HG03139 (cell line): ENCODE data around the gene TIAL1.
"Not testable (repeated sequence)": the region's sequence is repeated elsewhere in the genome, so short reads cannot be mapped to it uniquely, and the experiment has no call there.

ENCODE experiments used
- ATAC-seq: cut with Tn5 transposase; IDR thresholded peaks from one replicate; pipeline ENCODE4 v1.9.1; 2021; ENCODE audit not compliant: unreplicated experiment

Gene TIAL1, protein sequence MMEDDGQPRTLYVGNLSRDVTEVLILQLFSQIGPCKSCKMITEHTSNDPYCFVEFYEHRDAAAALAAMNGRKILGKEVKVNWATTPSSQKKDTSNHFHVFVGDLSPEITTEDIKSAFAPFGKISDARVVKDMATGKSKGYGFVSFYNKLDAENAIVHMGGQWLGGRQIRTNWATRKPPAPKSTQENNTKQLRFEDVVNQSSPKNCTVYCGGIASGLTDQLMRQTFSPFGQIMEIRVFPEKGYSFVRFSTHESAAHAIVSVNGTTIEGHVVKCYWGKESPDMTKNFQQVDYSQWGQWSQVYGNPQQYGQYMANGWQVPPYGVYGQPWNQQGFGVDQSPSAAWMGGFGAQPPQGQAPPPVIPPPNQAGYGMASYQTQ

DNA sequence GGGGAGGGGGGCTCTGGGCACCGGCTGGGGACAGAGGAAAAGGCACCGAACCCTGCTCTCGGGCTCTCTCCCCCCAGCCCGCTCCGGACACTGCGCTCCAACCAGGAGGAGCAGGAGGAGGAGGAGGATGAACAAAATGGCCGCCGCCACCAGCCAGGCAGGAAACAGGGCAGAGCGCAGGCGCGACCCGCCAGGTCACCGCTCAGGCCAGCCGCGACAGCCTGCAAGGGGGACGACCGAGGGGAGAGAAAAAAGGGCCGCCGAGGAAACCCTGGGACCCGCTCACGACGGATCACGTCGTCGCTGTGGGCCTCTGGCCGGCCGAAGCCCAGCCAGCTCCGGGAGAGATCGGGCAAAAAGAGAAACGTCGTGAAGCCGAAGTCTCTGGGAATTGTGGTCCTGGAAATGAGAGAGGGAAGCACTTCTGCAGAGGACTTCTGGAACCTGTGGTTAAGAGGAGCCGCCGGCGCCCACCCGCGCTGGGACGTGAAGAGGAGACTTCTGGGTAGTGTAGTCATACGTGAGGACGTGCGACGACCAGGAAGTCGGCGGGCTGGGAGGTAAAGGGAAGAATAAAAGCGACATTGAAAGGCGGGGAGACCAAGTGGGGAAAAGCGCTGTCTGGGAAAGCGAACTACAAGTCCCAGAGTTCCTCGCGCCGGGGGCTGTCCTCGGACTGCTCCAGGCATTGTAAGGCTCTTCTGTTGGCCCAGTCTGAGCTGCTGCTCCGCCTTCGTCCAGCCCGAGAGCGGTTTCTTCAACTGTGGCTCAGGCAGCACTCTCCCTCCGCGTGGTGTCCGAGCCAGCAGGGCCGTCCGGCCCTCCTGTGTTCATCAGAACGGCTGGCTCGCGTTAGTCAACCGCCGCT lies at the start of gene TIAL1:
Gene TIAL1 (minus strand): TSS at position 428 of the 868 bp plus-strand sequence. CDS start 499 bp downstream, outside the sequence.
- ATAC-seq, result peak; percentile 83

DNA sequence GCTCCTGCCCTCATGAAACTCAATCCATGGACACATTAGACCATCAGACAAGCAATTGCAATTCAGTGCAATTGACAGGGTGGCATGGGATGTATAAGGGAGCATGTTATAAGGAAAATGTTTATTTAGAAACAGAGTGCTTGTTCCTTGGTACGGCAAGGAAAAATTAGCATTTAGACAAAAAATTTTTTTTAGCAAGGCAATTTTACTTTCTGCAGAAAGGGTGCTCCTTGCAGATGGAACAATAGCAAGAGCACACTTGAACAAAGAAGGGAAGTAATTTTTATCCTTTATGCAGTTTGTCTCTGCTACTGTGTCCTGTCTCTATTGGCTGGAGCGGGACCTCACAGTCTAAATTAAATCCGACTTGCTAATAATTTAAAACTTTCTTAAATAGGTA lies 48.2 kb upstream of the TIAL1 start:
- ATAC-seq, result no peak

DNA sequence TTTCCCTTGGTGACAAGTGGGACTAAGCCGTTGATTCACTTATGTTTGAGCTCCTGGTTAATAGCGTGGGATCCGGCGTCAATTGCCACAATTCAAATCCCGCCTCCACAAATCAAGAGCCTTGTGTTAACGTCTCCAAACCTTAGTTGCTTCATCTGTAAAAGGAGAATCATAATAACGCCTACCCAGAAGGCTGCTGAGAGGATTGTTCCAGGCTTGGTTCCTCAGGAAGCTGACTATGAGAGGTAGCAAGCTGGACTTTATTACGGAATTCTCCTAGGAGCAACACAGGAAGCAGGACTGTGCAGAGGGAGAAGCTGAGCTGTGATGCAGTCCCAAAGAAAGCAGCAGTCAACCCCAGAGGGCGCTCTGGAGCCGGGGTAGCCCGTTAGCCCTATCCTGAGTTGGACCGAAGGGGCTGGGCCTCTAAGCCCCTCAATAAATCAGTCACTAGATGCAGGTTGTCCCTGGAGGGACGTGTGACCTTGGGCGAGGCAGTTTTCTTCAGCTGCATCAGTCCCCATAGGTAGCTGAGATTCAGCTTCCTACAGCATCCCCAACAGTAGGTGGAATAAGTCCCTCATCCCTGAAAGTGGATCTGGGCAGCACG lies 47.5 kb upstream of the TIAL1 start:
- no peak for ATAC-seq

DNA sequence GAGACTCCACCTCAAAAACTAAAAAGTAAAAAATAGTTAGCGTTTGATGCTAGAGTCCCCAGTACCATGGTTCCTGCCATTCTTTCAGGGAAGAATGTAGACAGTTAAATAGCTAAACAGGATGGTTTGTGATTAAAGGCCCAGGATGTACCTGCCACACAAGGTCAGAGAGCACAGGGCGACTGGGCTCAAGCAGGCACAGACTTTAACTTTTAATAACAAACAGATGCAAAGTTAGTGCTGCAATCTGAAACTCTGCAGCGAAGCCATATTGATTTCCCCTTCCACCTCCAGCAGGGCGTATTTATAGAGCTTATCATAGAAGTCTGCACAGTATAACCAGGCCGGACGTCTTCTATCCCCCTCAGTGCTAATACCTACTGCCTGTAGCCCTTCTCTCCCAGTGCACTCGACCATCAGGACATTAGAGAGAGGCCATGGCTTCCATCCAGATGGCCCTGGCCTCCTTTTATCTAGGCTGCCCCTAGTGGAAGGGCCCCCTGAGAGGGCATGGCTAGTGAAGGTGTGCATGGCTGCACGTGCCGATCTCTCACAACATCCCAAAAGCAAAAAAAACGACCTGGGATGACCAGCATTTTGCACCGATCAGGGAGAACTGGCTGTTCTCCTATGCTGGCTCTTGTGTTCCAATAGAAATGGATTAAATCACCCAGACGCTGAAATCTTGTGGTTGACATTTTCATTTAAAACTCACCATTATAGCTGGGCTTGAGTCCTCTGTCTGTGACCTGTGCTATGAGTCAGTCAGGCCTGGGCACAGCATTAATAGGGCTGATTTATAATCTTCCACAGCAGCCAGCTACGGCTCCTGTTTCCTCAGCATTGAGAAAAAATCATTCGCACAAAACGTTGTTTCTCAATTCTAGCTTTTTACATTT lies 46.8 kb upstream of the TIAL1 start:
- no peak for ATAC-seq

DNA sequence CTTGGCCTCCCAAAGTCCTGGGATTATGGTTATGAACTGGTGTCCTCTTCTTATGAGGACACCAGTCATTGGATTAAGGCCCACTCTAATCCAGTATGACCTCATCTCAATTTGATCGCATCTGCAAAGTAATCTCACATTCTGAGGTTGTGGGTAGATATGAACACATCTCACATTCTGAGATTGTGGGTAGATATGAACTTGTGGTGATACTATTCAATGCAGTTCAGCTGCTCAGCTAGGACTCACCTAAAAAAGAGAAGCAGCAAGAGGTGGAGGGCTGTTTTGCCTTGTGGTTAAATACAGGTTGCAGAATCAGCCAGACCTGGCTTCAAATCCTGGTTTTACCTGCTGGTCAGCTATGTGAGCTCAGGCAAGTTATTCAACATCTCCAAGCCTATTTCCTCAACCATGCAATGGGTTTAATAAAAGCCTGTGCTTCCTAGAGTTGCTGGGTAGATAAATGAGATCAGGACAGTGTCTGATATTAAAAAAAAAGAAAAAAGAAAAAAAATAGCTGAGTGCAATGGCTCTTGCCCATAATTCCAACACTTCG lies 45.9 kb upstream of the TIAL1 start:
- no peak for ATAC-seq

DNA sequence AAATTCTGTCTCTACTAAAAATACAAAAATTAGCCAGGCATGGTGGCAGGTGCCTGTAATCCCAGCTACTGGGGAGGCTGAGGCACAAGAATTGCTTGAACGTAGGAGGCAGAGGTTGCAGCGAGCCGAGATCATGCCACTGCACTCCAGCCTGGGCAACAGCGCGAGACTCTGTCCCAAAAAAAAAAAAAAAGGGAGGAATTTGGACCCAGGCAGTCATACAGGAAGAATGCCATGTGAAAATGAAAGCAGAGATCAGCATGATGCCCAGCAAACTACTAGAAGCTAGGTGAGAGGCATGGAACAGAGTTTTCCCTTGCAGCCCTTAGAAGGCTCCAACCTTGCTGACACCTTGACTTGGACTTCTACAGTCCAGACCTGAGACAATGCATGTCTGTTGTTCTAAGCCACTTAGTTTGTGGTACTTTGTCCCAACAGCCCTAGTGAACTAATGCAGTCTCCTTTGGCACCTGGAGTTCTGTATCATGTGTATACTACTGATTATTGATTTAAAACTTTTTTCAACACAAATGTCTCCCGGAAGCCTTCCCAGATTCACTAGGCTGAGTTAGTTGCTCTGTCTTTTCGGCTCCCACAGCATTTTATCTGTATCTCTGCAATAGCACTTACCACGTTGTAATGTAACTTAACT lies 44.2 kb upstream of the TIAL1 start:
- no peak for ATAC-seq

DNA sequence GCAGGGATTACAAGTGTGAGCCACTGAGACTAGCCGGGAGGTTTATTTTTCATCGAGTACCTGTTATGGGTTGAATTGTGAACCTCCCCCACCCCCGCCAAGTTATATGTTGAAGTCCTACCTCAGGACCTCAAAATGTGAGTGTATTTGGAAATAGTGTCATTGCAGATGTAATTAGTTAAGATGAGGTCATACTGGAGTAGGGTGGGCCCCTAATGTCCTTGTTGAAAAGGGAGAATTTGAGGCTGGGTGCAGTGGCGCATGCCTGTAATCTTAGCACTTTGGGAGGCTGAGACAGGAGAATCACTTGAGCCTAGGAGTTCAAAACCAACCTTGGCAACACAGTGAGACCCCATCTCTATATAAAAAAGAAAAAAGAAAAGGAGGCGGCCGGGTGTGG lies 43.6 kb upstream of the TIAL1 start:
- no peak for ATAC-seq

DNA sequence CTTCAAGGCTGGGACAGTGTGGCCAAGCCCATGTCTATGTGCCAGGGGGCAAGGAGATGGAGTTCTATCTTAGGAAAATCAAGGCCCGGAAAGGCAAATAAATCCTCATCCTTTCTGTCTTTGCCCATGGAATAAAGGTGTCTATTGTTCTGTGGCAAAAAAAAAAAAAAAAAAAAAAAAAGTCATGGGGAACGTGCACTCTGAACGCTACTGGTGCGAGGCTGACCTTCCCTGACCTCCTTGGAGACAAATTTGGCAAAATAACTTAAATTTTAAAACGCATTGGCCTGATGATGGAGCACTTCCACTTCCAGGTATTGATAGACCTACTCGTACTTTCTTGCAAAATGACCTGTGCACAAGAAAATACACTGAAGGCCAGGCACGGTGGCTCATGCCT lies 42.2 kb upstream of the TIAL1 start:
- ATAC-seq, result no peak

DNA sequence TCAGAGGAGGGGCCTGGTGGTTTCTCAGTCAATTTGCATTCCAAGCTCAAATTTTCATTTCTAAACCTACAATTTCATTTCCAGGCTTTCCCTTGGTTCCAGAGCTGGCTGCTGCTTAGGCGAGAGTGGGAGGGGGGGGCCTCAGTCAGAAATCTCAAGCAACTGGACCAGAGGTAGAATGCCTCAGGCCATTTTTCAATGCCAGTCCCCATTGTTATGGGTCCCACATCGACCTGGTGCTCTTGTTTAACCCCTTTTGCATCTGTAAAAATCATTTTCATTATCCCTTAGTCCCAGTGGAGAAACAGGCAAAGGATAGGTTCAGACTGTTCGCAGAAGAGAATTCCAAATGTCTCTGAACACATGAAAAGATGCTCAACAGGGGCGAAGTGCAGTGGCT lies 40.9 kb upstream of the TIAL1 start:
- no peak for ATAC-seq

DNA sequence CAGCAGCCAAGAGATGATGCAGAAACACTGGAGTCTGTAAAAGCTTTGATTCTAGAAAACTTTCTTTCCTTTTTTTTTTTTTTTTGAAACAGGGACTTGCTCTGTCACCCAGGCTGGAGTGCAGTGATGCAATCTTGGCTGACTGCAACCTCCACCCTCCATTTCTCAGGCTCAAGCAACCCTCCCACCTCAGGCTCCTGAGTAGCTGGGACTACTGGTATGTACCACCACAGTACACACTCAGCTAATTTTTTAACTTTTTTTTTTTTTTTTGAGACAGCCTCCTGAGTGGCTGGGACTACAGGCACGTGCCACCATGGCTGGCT lies 37.4 kb upstream of the TIAL1 start:
- no peak for ATAC-seq

DNA sequence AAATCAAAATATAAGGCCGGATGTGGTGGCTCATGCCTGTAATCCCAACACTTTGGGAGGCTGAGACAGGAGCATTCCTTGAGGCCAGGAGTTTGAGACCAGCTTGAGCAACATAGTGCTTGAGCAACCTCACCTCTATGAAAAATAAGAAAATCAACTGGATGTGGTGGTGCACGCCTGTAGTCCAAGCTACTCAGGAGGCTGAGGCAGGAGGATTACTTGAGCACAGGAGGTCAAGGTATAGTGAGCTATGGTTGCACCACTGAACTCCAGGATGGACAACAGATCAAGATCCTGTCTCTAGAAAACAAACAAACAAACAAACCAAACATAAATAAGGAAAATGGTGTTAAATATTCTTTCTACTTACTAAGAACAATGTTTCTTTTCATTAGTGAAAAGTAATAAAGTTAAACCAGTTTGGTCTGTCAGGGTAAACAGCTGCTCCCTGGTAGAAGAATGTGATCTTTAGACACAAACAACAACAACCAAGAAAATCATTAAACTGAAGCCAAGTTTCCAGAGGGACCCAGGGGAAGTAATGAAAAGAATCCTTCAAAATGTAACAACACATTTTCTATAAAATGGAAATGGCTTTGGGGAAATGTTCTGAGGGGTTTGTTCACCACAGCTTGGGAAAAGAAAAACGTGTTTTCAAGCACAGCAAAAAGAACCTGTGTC lies 36.9 kb upstream of the TIAL1 start:
- ATAC-seq, result no peak

DNA sequence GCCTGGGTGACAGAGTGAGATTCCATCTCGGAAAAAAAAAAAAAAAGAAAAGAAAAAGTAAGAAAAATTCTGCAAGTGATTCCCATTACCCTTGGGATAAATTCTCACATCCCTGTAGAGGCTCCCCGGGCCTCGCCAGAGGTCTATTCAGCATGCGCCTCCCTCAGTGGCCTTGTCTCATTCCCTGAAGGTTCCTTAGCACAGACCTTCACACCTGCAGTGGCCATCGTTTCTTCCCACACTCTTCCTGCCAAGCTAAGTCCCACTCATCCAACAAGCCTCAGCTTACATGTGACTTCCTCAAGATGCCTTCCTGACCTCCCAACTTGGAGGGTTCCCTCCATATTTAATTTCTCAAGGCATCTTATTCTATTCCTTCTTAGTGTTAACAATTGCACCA lies 33.5 kb upstream of the TIAL1 start:
- no peak for ATAC-seq

DNA sequence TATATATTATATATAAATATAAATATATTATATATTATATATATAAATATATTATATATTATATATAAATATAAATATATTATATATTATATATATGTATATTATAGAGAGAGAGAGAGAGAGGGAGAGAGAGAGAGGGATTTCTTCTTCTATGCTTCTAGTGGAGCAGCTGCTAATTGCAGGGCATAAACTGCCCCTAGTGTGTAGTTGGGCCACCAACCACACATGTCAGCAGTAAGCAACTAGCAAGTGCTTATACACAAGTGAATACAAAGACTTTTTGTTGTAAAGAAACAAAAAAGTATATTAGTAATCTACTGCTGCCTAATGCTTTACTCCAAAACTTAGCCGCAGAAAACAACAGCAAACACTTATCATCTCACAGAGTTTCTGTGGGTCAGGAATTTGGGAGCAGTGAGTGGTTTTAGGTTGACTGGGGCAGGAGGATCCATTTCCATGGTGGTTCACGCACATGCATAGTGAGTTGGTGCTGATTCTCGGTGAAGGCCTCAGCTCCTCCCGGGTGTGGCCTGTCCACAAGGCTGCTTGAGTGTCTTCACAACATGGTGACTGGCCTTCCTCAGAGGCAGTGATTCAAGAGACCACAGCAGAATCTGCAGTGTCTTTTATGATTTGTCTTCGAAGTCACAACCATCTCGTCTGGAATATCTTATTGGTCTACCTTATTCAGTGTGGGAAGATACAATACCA lies 29.0 kb upstream of the TIAL1 start:
- ATAC-seq, result no peak

DNA sequence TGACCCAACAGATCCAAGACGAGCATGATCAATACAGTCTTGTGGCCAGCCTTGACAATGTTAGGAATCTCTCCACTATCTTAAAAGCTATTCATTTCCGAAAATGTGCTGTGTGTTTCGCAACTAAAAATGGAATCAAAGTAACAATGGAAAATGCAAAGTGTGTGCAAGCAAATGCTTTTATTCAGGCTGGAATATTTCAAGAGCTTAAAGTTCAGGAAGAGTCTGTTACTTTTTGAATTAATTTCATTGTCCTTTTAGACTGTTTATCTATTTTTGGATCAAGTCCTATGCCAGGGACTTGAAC lies 24.3 kb upstream of the TIAL1 start:
- ATAC-seq, result no peak

DNA sequence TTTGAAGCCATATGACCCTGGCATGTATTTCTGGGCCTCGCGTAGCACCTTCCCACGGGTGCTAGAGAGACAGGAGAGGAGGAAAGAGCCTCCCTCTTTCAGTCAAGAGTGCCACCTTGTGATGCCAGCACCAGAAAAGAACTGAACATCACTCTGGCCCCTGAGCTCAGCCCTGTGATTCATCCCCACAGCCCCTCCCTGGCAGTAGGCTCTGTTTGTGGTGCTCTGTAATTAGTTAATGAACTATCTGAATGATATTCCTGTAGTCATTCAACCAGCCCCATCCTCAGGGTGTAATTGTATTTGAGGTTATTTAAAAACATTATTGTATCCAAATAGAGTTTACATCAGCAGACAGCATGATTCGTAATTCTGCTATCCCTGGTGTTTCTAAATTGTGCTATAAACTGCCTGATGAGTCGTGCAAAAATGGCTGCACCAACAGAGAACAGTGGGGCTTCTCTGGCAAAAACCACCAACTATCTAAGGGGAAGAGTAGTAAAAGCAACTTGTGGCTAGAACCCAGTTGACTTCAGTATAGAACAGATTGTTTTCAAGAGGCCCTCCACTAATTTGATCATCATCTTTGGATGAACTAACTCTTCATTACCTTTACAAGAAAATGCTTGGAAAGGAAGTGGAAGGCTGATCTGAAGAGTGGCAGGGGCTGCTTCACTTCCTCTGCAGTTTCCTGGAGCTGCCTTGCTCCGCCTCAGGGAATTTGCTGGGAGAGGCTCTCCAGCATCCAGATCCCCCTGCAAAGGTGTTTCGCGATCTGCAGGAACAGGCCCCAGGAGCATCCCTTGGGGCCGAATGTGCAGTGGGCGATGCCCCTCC lies 23.7 kb upstream of the TIAL1 start:
- no peak for ATAC-seq

DNA sequence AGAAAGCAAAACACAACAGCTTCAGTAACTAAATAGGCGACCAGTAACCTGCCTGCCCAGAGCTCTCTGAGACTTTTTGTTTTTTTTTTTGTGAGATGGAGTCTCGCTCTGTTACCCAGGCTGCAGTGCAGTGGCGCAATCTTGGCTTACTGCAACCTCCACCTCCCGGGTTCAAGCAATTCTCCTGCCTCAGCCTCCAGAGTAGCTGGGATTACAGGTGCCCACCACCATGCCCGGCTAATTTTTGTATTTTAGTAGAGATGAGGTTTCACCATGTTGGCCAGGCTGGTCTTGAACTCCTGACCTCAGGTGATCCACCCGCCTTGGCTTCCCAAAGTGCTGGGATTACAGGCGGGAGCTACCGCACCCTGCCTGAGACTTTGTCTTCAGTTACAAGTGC lies 23.0 kb upstream of the TIAL1 start:
- ATAC-seq, result not testable (repeated sequence)

DNA sequence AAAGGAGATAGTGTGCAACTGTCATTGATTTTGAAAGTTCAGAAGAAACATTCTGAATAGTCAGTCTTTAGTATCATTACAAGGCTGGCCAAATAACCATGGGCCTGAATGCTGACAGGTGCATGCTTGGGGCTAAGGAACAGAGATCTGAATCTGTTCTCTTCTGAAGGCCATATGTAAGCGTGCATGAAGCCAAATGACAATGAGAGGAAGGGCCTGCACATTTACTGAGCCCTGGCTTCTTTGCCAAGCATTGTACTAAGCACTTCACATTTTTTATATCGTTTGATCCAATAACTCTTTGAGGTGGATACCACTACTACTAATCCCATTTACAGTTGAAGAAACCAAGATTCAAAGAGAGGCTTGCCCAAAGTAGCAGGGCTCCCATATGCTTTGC lies 22.5 kb upstream of the TIAL1 start:
- no peak for ATAC-seq

DNA sequence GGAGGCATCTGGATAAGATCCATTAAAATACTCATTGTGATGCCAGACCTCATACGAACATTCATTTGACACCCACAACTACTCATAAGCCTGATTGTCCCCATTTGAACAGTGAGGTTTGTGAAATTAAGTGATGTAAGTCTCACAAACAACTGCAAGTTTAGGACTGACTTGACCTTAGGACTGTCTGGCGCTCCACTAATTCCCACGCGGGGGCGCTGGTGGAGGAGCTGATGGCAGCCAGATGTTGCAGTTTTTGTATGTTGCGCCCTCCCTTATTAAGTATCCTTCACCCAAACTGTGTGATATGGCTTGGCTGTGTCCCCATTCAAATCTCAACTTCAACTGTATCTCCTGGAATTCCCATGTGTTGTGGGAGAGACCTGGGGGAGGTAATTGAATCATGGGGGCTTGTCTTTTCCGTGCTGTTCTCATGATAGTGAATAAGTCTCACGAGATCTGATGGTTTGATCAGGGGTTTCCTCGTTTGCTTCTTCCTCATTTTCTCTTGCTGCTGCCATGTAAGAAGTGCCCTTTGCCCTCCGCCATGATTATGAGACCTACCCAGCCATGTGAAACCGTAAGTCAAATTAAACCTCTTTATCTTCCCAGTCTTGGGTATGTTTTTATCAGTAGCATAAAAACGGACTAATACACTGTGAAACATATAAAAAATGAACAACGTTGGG lies 20.3 kb upstream of the TIAL1 start:
- no peak for ATAC-seq
